ENCODE data around the gene ABTB1.
A peak's percentile ranks its signal among the peaks of the same experiment; 100 is the strongest.

Gene ABTB1

GRCh38 chr3:127672429-127673190, at the start of gene ABTB1:
TSS of gene ABTB1 (plus strand) at chr3:127672952. CDS start at chr3:127673026, 74 bp downstream.
- DNase-seq = peak; percentile 78 to 79

DNA sequence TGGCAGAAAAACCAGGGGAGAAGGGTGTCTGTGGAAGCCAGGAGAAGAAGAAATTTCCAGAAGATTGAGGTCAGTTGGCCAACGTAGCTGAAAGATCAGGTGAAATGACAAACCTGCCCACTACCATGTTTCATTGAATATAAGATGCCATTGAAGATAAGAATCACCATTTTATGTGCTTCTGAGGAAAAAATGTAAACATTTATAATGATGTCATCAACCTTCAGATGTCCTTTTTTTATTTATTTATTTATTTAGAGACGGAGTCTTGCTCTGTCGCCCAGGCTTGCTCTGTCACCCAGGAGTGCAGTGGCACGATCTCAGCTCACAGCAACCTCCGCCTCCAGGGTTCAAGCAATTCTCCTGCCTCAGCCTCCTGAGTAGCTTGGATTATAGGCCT, 48.7 kb upstream of the ABTB1 start:
- no peak for DNase-seq

DNA sequence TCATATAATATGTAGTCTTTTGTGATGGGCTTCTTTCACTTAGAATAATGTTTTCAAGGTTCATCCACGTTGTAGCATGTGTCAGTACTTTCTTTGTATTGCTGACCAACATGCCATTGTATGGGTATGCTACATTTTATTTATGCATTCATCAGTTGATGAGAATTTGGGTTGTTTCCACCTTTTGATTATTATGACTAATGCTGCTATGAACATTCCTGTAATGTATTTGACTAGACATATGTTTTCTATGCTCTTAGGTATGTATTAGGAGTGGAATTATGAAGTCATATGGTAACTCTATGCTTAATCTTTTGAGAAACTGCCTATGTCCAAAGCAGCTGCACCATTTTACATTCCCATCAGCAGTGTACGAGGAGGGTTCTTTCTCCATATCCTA, 46.9 kb upstream of the ABTB1 start:
- no peak for DNase-seq

DNA sequence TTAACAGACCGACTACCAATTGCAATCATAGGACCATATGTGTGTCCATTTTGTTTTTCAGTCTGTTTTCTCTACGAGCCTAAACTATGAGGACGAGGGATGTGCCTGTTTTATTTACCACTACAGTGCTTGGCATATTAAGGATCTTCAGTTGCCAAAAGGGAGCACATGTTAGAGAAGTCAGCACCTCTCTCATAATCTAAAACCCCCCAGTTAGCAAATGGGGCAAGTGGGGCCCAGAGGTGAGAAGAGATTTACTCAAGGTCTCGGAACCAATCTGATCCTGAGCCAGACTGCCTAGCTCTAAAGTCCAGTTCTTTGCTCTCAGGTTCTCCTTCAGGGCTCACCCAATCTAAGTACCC, 44.3 kb upstream of the ABTB1 start:
- no peak for DNase-seq

DNA sequence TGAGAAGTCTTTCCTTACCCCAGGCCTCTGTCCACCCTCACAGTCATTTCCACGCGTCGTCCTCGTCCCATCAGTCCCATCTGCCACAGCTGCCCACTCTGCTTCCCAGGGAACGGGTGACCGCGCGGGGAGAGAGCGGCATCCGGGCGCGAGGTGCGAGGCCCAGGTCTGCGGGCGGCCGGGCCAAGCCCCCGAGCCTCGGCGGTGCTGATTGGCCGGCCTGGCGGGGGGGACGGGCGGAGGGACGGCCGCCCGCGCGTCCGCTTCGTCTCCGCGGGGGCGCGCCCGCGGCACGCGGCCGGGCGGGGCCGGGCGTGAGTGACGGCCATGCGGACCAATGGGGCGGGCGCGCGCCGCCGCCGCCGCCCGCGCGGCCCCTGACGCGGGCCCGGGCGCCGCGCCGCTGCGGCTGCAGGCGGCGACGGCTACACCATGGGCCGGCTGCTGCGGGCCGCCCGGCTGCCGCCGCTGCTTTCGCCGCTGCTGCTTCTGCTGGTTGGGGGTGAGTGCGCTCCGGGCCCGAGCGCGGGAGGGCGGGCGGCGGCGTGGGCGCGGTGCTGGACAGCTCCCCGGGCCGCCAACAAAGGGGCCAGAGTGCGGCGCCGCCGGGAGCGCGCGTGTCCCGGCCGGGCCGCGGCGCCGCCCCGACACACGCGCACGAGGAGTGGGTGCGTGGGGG, 43.8 kb upstream of the ABTB1 start, which contains the start of gene PODXL2:
PODXL2 (plus strand) TSS at position 398 of the 679 bp plus-strand sequence; CDS start at position 433, 35 bp downstream.
- DNase-seq = peak in 1 of 2 donors; percentile 25

- DNase-seq = no peak
Observed at GRCh38 chr3:127629467-127630403, 43.0 kb upstream of the ABTB1 start.

DNA sequence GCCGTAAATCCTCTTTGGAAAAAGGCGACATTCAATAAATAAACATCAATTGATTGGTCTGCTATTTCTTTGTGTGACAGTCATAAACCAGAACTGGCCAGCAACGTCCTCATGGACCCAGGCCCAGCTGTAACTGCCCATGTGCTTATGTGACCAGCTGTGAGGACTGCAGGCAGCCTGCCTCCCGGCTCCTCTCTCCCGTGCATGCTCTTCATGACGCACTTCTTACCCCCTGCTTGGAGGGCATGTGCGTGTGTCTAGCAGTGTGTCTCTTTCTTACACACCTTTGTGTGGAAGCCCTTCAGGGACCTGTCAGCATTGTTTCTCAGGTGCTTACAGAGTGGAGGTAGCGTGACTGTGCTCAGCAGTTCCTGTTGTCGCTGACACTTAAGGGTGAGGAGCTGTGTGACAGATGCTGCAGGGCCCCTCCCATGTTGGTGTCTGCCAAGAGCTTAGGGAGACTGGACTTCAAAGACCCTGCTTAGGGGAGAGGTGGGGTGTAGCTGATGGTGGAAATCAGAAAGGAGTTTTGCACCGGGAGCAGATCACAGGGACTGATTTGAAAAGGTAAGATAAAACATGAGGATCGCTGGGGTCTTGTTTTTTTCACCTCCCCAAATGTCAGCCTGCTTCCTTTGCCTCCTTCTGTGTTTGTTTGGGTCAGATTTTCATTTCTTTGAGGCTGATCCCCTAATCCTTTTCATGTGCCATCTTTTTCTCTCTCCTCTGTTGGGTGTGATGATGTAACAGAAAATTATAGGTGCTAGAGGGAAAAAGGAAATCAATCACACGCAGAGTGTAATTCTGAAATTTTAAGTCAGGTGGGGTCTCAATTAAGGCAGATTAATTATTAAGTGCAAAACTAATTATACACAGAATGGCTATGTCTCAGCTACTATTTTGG, 41.7 kb upstream of the ABTB1 start:
- DNase-seq = no peak

GRCh38 chr3:127632035-127632820, 40.5 kb upstream of the ABTB1 start:
- no peak for DNase-seq

GRCh38 chr3:127634653-127635052, 38.1 kb upstream of the ABTB1 start:
- no peak for DNase-seq

DNA sequence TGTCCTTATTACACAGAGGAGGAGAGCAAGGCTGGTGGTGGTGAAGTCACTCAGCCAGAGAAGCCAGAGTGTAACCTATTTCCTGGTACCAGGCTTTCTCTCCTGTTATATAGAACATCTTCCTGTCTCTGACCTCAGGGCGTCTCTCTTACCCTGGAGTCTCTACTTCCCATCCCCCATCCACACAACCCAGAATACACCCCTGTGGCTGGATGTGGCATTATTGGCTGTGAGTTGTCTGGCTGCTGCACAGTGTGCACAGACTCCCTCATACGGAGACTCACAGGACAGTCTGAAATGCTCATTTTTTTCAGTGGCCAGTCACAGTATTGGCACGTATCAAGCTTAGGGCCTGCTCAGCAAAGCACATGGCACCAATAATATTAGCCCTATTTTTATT, 35.2 kb upstream of the ABTB1 start:
- no peak for DNase-seq

DNA sequence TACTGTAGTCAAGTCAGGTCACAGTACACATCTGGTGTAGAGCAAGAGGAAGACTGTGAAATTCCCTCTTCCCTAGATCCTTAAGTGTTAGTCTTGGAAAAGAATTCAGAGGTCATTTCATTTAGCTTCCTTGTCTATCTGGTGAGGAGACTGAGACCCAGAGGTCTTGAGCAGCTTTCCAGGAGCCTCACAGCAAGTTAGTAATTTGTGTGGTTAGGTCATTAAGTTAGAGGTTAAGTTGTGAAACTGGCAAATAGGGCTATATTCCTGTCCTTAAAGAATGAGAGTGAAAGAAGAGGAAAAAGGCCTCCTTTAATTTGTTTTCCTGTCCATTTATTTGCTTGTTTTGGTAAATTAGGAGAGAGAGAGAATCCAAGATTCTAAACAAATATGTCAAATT, 34.8 kb upstream of the ABTB1 start:
- DNase-seq = no peak

- no peak for DNase-seq
Observed at GRCh38 chr3:127639173-127640041, 33.3 kb upstream of the ABTB1 start.

DNA sequence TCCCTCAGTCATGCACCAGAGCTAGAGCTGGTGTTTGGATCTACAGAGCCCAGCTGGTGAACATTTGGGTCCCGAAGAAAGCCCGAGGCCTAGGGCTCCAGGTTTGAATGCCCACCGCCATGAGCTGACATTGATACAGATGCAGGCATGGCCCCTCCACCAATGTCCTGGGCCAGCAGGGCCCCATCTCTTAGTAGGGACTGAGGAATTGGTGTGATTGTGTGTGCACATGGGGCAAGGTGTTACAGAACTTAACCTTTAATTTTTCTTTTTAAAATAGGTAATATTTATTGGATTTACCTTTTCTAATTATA, 32.8 kb upstream of the ABTB1 start:
- DNase-seq = no peak

DNA sequence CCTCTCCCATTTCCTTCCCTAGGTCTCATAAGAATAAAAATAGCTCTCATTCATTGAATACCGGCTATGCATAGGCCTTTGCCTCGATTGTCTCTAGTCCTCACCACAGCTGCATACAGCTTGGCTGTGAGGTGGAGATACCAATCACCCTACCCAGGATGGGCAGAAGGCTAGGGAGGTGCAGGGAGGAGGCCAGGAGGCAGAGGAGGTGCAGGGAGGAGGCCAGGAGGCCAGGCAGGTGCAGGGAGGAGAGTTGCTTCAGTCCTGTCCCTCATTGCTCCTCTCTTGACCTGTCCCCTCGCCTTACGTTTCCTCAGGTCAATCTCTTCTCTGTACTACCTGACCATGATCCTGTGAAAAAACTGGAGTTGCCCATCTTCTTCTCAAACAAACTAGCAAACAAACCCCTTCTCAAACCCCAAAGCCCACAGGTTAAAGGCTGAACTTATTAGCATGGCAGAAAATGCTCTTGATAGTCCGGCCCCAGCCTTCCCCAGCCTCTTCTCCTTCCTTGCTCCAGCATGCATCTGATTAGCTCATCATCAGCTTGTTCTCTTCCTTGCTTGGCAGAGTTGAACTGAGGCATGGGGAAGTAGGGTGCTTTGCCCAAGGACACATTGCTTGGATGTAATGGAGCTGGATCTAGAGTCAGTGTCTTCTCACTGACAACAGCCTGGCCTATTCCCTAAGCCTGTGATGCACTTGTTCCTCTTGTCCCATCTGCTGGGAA, 27.9 kb upstream of the ABTB1 start:
- no peak for DNase-seq

DNA sequence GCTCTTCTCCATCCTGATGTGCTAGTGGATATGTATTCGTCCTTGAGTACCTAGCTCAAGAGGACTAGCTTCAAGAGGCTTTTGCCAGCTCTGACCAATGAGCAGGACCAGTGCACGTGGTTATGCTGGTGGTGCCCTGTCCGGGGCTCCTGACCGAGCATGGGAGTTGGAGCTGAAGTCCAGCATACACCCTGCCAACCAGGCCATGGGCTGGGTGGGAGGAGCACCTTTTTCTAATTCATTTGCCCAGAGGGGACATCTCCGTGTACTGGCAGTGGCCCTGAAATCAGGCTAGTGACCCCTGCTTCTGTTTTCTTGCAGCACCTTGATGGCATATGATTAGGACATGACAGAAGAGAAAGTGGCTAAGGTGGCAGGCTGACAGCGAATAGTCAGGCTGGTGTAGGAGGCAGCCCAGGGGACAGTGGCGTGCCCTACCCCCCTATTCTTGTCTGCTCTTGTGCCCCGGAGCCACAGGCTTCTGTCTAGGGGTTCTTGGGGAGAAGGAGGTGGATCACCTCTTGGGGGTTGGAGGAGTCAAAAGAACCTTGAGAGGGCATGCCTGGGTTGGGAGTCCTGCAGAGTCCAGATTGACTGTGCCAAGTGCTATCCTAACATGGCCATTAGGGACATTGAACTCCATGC, 27.3 kb upstream of the ABTB1 start:
- DNase-seq = no peak

- DNase-seq = no peak
Observed at GRCh38 chr3:127646501-127647046, 26.2 kb upstream of the ABTB1 start.

GRCh38 chr3:127647166-127647844, 25.4 kb upstream of the ABTB1 start:
- DNase-seq = no peak

- no peak for DNase-seq
Observed at GRCh38 chr3:127647845-127648204, 24.9 kb upstream of the ABTB1 start.
